ENCODE data around the gene PLXNB1. TPM values are rescaled to one million over a fixed set of nuclear protein-coding genes. Genes with fewer than 3 reads are reported as not detected.
"Not testable (repeated sequence)": the region's sequence is repeated elsewhere in the genome, so short reads cannot be mapped to it uniquely, and the experiment has no call there.

The PLXNB1 gene
- total RNA-seq, 5 donors from 2014 or later (not counting 1 experiment from before 2014, with no cell fraction given): 2.5 to 6.9 (median 5.9) TPM

DNA sequence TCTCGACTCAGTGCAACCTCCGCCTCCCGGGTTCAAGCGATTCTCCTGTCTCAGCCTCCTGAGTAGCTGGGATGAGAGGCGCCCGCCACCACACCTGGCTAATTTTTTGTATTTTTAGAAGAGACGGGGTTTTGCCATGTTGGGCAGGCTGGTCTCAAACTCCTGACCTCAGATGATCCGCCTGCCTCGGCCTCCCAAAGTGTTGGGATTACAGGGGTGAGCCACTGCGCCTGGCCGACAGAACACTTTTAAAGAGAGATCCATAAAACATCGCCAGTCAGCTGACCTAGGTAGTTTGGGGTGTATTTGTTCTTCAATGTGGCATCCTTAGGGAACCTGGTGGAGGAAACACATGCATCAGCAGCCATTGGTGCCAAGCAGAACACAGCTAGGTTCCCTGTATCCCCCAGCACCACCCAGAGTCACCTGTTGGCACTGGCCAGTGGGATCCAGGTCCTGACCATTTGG lies 28.4 kb downstream of the PLXNB1 start:
- H3K27ac Mint-ChIP-seq; H3K9me3 ChIP-seq; H3K4me3 ChIP-seq (ENCODE audit: control insufficient read depth in 1 of 2, extremely low read depth in 1 of 2, low read length in 1 of 2); H3K4me1 Mint-ChIP-seq; H3K4me1 ChIP-seq (ENCODE audit: control insufficient read depth in 1 of 2, extremely low read depth in 1 of 2, insufficient read depth in 2 of 2, low read length in 2 of 2); H3K36me3 ChIP-seq (ENCODE audit: control insufficient read depth in 2 of 2, extremely low read depth in 1 of 2, insufficient read depth in 1 of 2, low read length in 1 of 2); H3K36me3 Mint-ChIP-seq; H3K27ac ChIP-seq (ENCODE audit: low read length); H3K27me3 Mint-ChIP-seq; ATAC-seq (replicated peaks in 1 of 4); H3K4me3 Mint-ChIP-seq; H3K9me3 Mint-ChIP-seq; DNase-seq: not testable (repeated sequence)
- ChIA-PET CTCF (interaction anchor here (0.5 to 3.9 kb wide), 37 partner anchors 13 to 418 kb away, joined by 3 to 113 read pairs (median 4); partner anchors contain the start of genes CCDC51 (in 2 of the 2), TMA7 (in 2 of the 2), ATRIP (in 1 of the 2) and NME6 (in 1 of the 2)), POLR2A (interaction anchor here in 1 of 2 donors (0.7 kb wide), 1 partner anchor 382 kb away, joined by 4 read pairs; no protein-coding TSS in a partner anchor)
- peaks cover 0 to 15% of the 10 kb centered on the region in 2 experiments for H3K27me3 ChIP-seq (replicated peaks in 1 of 2; ENCODE audit: control insufficient read depth in 2 of 2, extremely low read depth in 1 of 2, insufficient read depth in 2 of 2, low read length in 1 of 2)
- 97% methylated on average over 4 of the region's 12 CpGs for WGBS (ENCODE audit: insufficient coverage)

- Histone ChIP-seq H3K36me3 (ENCODE audit: control insufficient read depth in 2 of 2, extremely low read depth in 1 of 2, insufficient read depth in 1 of 2, low read length in 1 of 2) (no peaks in the 10 kb centered on the region), H3K27ac (ENCODE audit: low read length) (no peak overlapping the region), H3K27me3 (replicated peaks in 1 of 2; ENCODE audit: control insufficient read depth in 2 of 2, extremely low read depth in 1 of 2, insufficient read depth in 2 of 2, low read length in 1 of 2) (peaks cover 0 to 15% of the 10 kb centered on the region in 2 experiments), H3K4me1 (ENCODE audit: control insufficient read depth in 1 of 2, extremely low read depth in 1 of 2, insufficient read depth in 2 of 2, low read length in 2 of 2) (no peaks in the 10 kb centered on the region), H3K9me3 (no peaks in the 10 kb centered on the region), H3K4me3 (ENCODE audit: control insufficient read depth in 1 of 2, extremely low read depth in 1 of 2, low read length in 1 of 2) (no peak overlapping the region)
- Mint-ChIP-seq H3K4me3 (no peak overlapping the region), H3K27ac (no peak overlapping the region), H3K27me3 (peaks cover 3 to 5% of the 10 kb centered on the region in 2 donors), H3K4me1 (no peaks in the 10 kb centered on the region), H3K36me3 (no peaks in the 10 kb centered on the region), H3K9me3 (no peaks in the 10 kb centered on the region)
- DNase-seq (peak; percentile 35 to 89 (median 56)), ATAC-seq (replicated peaks in 1 of 4) (peak; percentile 75 to 84 (median 82))
- ChIA-PET POLR2A (interaction anchor here in 1 of 2 donors (0.7 kb wide), 1 partner anchor 382 kb away, joined by 4 read pairs; no protein-coding TSS in a partner anchor), CTCF (interaction anchor here (0.5 to 3.9 kb wide), 48 partner anchors 10 to 419 kb away, joined by 3 to 113 read pairs (median 4); partner anchors contain the start of genes CCDC51 (in 2 of the 2), TMA7 (in 2 of the 2), ATRIP (in 1 of the 2) and NME6 (in 1 of the 2))
- WGBS (ENCODE audit: insufficient coverage): 56% methylated on average over 5 of the region's 6 CpGs
These were observed 29.0 kb downstream of the PLXNB1 start for GRCh38 chr3:48400824-48401433.

DNA sequence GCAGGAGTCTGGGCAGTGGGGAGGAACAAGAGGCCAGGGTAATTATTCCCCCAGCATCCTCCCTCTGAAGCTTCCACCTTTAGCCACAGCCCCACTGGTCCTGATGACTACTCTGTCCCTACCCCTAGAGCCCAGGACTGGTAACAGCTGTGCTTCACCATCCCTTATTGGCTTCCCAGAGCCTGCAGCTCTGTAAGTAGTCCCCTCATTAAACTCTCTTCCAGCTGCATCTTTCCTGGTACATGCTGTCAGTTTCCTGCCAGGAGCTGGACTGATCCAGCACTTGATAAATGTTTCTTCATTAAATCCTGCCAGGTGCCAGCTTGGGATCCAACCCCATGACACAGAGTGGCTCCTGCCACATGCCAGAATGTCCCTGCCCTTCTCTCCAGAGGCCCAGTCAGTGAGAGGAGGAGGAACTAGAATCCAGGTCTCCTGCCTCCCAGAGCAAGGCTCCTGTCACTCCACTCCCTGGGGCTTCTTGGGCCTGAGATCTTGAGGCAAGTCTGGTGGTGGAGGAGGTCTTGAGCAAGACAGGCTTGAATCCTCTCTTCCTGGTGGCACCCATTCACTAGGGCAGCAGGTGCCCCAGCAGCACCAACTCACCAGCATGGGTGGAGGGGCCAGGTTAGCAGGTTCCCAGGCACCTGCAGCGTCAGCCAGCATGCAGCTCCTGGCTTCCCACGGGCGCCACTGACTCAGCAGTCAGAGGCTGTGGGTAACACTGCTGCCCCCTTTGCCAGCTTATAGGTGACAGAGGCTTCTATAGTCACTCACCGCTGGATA lies 30.3 kb downstream of the PLXNB1 start:
- Histone ChIP-seq H3K36me3 (ENCODE audit: control insufficient read depth in 2 of 2, extremely low read depth in 1 of 2, insufficient read depth in 1 of 2, low read length in 1 of 2) (no peaks in the 10 kb centered on the region), H3K27me3 (replicated peaks in 1 of 2; ENCODE audit: control insufficient read depth in 2 of 2, extremely low read depth in 1 of 2, insufficient read depth in 2 of 2, low read length in 1 of 2) (peaks cover 0 to 15% of the 10 kb centered on the region in 2 experiments), H3K4me3 (ENCODE audit: control insufficient read depth in 1 of 2, extremely low read depth in 1 of 2, low read length in 1 of 2) (no peak overlapping the region), H3K27ac (ENCODE audit: low read length) (no peak overlapping the region), H3K9me3 (no peaks in the 10 kb centered on the region), H3K4me1 (ENCODE audit: control insufficient read depth in 1 of 2, extremely low read depth in 1 of 2, insufficient read depth in 2 of 2, low read length in 2 of 2) (no peaks in the 10 kb centered on the region)
- ATAC-seq (replicated peaks in 1 of 4): no peak
- ChIA-PET POLR2A (no interaction called here), CTCF (interaction anchor here (0.6 to 3.9 kb wide), 9 partner anchors 19 to 360 kb away, joined by 3 to 113 read pairs (median 7); partner anchors contain the start of gene PFKFB4 (in 1 of the 2))
- H3K9me3 Mint-ChIP-seq: no peaks in the 10 kb centered on the region
- H3K27me3 Mint-ChIP-seq: peaks cover 8 to 9% of the 10 kb centered on the region in 2 donors
- H3K4me1 Mint-ChIP-seq: no peaks in the 10 kb centered on the region
- WGBS (ENCODE audit: insufficient coverage): 7% methylated on average over 3 of the region's 4 CpGs
- H3K4me3 Mint-ChIP-seq: no peak overlapping the region
- no peaks in the 10 kb centered on the region for H3K36me3 Mint-ChIP-seq
- DNase-seq: peak in 1 of 35 experiments; percentile 5
- H3K27ac Mint-ChIP-seq: no peak overlapping the region

- DNase-seq (peak in 1 of 35 experiments; percentile 9), ATAC-seq (replicated peaks in 1 of 4) (no peak)
- no peak overlapping the region for H3K27ac ChIP-seq (ENCODE audit: low read length)
- H3K4me1 ChIP-seq (ENCODE audit: control insufficient read depth in 1 of 2, extremely low read depth in 1 of 2, insufficient read depth in 2 of 2, low read length in 2 of 2): no peaks in the 10 kb centered on the region
- peaks cover 8 to 12% of the 10 kb centered on the region in 2 donors for H3K27me3 Mint-ChIP-seq
- H3K36me3 Mint-ChIP-seq: no peaks in the 10 kb centered on the region
- peaks cover 0 to 15% of the 10 kb centered on the region in 2 experiments for H3K27me3 ChIP-seq (replicated peaks in 1 of 2; ENCODE audit: control insufficient read depth in 2 of 2, extremely low read depth in 1 of 2, insufficient read depth in 2 of 2, low read length in 1 of 2)
- H3K9me3 ChIP-seq: no peaks in the 10 kb centered on the region
- ChIA-PET POLR2A (no interaction called here), CTCF (interaction anchor here (0.6 to 3.9 kb wide), 4 partner anchors 9 to 158 kb away, joined by 3 to 113 read pairs (median 3); partner anchors contain the start of gene PFKFB4 (in 1 of the 2))
- H3K4me3 ChIP-seq (ENCODE audit: control insufficient read depth in 1 of 2, extremely low read depth in 1 of 2, low read length in 1 of 2): no peak overlapping the region
- H3K27ac Mint-ChIP-seq: no peak overlapping the region
- 71% methylated on average over 8 of the region's 11 CpGs for WGBS (ENCODE audit: insufficient coverage)
- no peak overlapping the region for H3K4me3 Mint-ChIP-seq
- H3K9me3 Mint-ChIP-seq: no peaks in the 10 kb centered on the region
- H3K36me3 ChIP-seq (ENCODE audit: control insufficient read depth in 2 of 2, extremely low read depth in 1 of 2, insufficient read depth in 1 of 2, low read length in 1 of 2): no peaks in the 10 kb centered on the region
- no peaks in the 10 kb centered on the region for H3K4me1 Mint-ChIP-seq
These were observed 31.0 kb downstream of the PLXNB1 start for GRCh38 chr3:48398701-48399386.

DNA sequence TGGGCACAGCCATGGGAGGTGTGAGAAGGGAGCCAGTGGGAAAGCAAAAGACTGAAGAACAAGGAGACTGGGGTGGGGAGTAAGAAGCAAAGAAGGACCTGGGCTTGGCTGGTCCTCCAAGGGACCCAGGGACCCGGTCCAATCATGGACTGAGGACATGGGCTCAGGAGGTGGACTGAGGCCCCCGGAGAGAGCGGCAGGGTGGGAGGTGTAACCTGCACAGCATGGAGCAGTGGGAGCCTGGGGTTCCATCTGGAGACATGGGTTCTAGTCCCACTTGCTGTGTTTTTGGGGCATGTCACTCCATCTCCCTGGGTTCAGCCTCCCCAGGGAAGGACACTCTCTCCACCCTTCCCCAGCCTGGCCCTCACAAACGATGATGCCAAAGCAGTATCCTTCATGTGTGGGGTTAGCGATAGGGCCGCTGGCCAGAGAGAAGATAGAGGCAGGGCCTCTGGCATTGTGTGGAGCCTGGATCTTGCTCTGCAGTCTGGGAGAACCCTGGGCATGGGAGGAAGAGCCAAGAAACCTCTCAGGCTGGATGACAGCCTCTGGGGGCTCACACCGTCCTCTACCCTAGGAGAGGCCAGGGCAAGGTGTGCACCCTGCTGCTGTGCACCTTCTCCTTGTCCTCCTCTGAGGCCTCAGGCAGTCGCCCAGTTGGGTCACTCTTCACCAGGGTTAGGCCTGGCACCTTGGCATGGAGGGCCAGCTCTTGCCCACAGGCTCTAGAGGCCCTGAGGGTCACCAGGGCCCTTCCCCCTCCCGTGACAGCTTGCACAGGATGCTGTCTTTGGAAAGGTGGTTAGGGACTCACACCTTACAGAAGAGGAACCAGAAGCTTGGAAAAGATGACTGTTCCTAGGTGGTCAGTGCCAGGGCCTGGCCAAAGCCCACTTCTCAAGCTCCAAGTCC lies 31.9 kb downstream of the PLXNB1 start:
- H3K4me1 ChIP-seq (ENCODE audit: control insufficient read depth in 1 of 2, extremely low read depth in 1 of 2, insufficient read depth in 2 of 2, low read length in 2 of 2): no peaks in the 10 kb centered on the region
- no peaks in the 10 kb centered on the region for H3K9me3 ChIP-seq
- CTCF ChIA-PET: interaction anchor here (0.9 to 3.9 kb wide), 3 partner anchors 10 to 151 kb away, joined by 3 to 113 read pairs (median 3); no protein-coding TSS in a partner anchor
- peaks cover 8 to 16% of the 10 kb centered on the region in 2 donors for H3K27me3 Mint-ChIP-seq
- 63% methylated on average over 4 of the region's 9 CpGs for WGBS (ENCODE audit: insufficient coverage)
- POLR2A ChIA-PET: no interaction called here
- H3K27me3 ChIP-seq (replicated peaks in 1 of 2; ENCODE audit: control insufficient read depth in 2 of 2, extremely low read depth in 1 of 2, insufficient read depth in 2 of 2, low read length in 1 of 2): peaks cover 0 to 21% of the 10 kb centered on the region in 2 experiments
- H3K36me3 Mint-ChIP-seq: no peaks in the 10 kb centered on the region
- no peak overlapping the region for H3K4me3 Mint-ChIP-seq
- no peak overlapping the region for H3K4me3 ChIP-seq (ENCODE audit: control insufficient read depth in 1 of 2, extremely low read depth in 1 of 2, low read length in 1 of 2)
- no peaks in the 10 kb centered on the region for H3K9me3 Mint-ChIP-seq
- ATAC-seq (replicated peaks in 1 of 4): no peak
- H3K27ac Mint-ChIP-seq: no peak overlapping the region
- no peak overlapping the region for H3K27ac ChIP-seq (ENCODE audit: low read length)
- H3K4me1 Mint-ChIP-seq: no peaks in the 10 kb centered on the region
- peak in 1 of 35 experiments; percentile 7 for DNase-seq
- H3K36me3 ChIP-seq (ENCODE audit: control insufficient read depth in 2 of 2, extremely low read depth in 1 of 2, insufficient read depth in 1 of 2, low read length in 1 of 2): no peaks in the 10 kb centered on the region

Measured in T-cell (primary cell).